ENCODE data around the gene CACNB4. TPM values are rescaled to one million over a fixed set of nuclear protein-coding genes. Genes with fewer than 3 reads are reported as not detected.

Gene CACNB4
- total RNA-seq: under 0.01 and 0.43 TPM in 2 replicates

GRCh38 chr2:152098496-152099366 lies at the start of gene CACNB4:
CACNB4 (minus strand) TSS chr2:152099044.

GRCh38 chr2:151828143-151828889 lies 270.5 kb downstream of the CACNB4 start, which contains the start of gene ARL5A:
ARL5A (minus strand) TSS chr2:151828421; CDS start chr2:151828176, 245 bp downstream.

Other genes with a start within 250 kb of the CACNB4 start
- 30.1 and 34.2 TPM in 2 replicates for gene STAM2, start 76.7 kb upstream of the CACNB4 start, total RNA-seq
- 31.8 and 51.9 TPM in 2 replicates for gene FMNL2, start 236.1 kb upstream of the CACNB4 start, total RNA-seq